DND-41 (cell line): ENCODE measurements around the gene CHRDL1.

Experiments
- EZH2 ChIP-seq: IDR thresholded peaks from 3 replicates; pipeline ENCODE4 v1.6.1; 2012; ENCODE audit warnings: borderline replicate concordance, low read depth, mild to moderate bottlenecking, moderate library complexity, low read length, inconsistent platforms; ENCODE audit not compliant: severe bottlenecking
- TF ChIP-seq, protein P1 (sequence below): IDR thresholded peaks from 2 replicates; pipeline ENCODE4 v1.5.1; 2012; ENCODE audit warnings: borderline replicate concordance, low read length, moderate library complexity, mild to moderate bottlenecking; ENCODE audit not compliant: poor library complexity, severe bottlenecking; ENCODE audit errors: extremely low read depth

DNA sequence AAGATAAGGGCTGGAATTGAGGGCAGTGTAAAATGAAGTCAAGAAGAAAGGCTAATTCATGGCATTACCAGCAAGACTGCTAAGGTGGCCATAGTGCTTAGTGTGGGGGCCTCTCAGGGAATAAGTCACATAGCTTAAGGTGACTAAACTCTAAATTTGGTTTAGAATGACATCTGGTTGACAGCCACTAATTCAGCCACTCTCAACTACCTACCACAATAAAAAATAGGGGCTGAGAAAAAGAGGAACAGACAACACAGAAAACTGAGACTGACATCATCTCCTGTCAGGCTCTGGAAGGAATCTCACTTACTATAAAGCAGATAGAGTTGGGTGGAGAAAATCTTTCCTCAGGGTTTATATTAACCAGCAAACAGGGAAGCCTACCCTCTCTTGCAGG lies 96.9 kb downstream of the CHRDL1 start:
- TF ChIP-seq, protein P1, sequence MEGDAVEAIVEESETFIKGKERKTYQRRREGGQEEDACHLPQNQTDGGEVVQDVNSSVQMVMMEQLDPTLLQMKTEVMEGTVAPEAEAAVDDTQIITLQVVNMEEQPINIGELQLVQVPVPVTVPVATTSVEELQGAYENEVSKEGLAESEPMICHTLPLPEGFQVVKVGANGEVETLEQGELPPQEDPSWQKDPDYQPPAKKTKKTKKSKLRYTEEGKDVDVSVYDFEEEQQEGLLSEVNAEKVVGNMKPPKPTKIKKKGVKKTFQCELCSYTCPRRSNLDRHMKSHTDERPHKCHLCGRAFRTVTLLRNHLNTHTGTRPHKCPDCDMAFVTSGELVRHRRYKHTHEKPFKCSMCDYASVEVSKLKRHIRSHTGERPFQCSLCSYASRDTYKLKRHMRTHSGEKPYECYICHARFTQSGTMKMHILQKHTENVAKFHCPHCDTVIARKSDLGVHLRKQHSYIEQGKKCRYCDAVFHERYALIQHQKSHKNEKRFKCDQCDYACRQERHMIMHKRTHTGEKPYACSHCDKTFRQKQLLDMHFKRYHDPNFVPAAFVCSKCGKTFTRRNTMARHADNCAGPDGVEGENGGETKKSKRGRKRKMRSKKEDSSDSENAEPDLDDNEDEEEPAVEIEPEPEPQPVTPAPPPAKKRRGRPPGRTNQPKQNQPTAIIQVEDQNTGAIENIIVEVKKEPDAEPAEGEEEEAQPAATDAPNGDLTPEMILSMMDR = no peak
- TF ChIP-seq EZH2 = no peak
